Mesothelial cell of epicardium (in vitro differentiated cells): Measurements from ENCODE around the gene ATAD2B. TPM values are rescaled to one million over a fixed set of nuclear protein-coding genes. Genes with fewer than 3 reads are reported as not detected.

Source experiments
- DNase-seq, 2 experiments: peaks; one replicate each; pipeline ENCODE4 v3.0.0; 2021; ENCODE audit warnings: low spot score in 2 of 2; ENCODE audit not compliant: unreplicated experiment in 2 of 2
- H3K27ac Mint-ChIP-seq: 2 replicates; pipeline ENCODE4 v1.8.0; 2021; ENCODE audit warnings: mixed read lengths
- H3K27me3 Mint-ChIP-seq: 2 replicates; pipeline ENCODE4 v1.8.0; 2021; ENCODE audit warnings: low read depth, mixed read lengths
- H3K36me3 Mint-ChIP-seq: 2 replicates; pipeline ENCODE4 v1.8.0; 2021; ENCODE audit warnings: mixed read lengths
- H3K4me1 Mint-ChIP-seq: 2 replicates; pipeline ENCODE4 v1.8.0; 2021; ENCODE audit warnings: mixed read lengths
- H3K4me3 Mint-ChIP-seq: 2 replicates; pipeline ENCODE4 v1.8.0; 2021; ENCODE audit warnings: mild to moderate bottlenecking, moderate library complexity, mixed read lengths
- H3K9me3 Mint-ChIP-seq: 2 replicates; pipeline ENCODE4 v1.8.0; 2021; ENCODE audit warnings: mixed read lengths
- CTCF ChIP-seq: fragments of 200-600 bp; sonication (generic); IDR thresholded peaks from one replicate; pipeline ENCODE4 v1.5.0; 2021; ENCODE audit warnings: antibody characterized with exemption; ENCODE audit not compliant: unreplicated experiment
- total RNA-seq: library from RNA; stranded (reverse); gene quantifications from 3 replicates; pipeline ENCODE4 v1.2.1, GENCODE V29; 2021

ATAD2B gene
- total RNA-seq, 1 donor from 2014 or later, result 35.6 TPM

- peaks cover 14% of the 10 kb centered on the region for H3K9me3 Mint-ChIP-seq
- no peak overlapping the region for H3K27ac Mint-ChIP-seq
- no peaks in the 10 kb centered on the region for H3K27me3 Mint-ChIP-seq
- no peak for TF ChIP-seq CTCF
- no peak for DNase-seq
- H3K36me3 Mint-ChIP-seq, result peaks cover 44% of the 10 kb centered on the region
- H3K4me3 Mint-ChIP-seq, result no peak overlapping the region
- no peaks in the 10 kb centered on the region for H3K4me1 Mint-ChIP-seq
Observed at GRCh38 chr2:23838996-23839395, 87.9 kb downstream of the ATAD2B start.

- no peak for TF ChIP-seq CTCF
- no peaks in the 10 kb centered on the region for H3K27me3 Mint-ChIP-seq
- H3K9me3 Mint-ChIP-seq, result peaks cover 14% of the 10 kb centered on the region
- peaks cover 43% of the 10 kb centered on the region for H3K36me3 Mint-ChIP-seq
- H3K4me1 Mint-ChIP-seq, result no peaks in the 10 kb centered on the region
- H3K4me3 Mint-ChIP-seq, result no peak overlapping the region
- DNase-seq, result no peak
- no peak overlapping the region for H3K27ac Mint-ChIP-seq
Observed at GRCh38 chr2:23838581-23838980, 88.3 kb downstream of the ATAD2B start.

- no peak for DNase-seq
- TF ChIP-seq CTCF, result no peak
- H3K27me3 Mint-ChIP-seq, result no peaks in the 10 kb centered on the region
- peaks cover 37% of the 10 kb centered on the region for H3K36me3 Mint-ChIP-seq
- peaks cover 14% of the 10 kb centered on the region for H3K9me3 Mint-ChIP-seq
- no peak overlapping the region for H3K4me3 Mint-ChIP-seq
- H3K4me1 Mint-ChIP-seq, result no peaks in the 10 kb centered on the region
- H3K27ac Mint-ChIP-seq, result no peak overlapping the region
Observed at GRCh38 chr2:23837871-23838270, 89.1 kb downstream of the ATAD2B start.

GRCh38 chr2:23836971-23837565, 89.9 kb downstream of the ATAD2B start:
- Mint-ChIP-seq H3K27me3 (no peaks in the 10 kb centered on the region), H3K9me3 (peaks cover 14% of the 10 kb centered on the region), H3K27ac (no peak overlapping the region), H3K4me1 (no peaks in the 10 kb centered on the region), H3K4me3 (no peak overlapping the region), H3K36me3 (peaks cover 34% of the 10 kb centered on the region)
- no peak for DNase-seq
- no peak for TF ChIP-seq CTCF

- Mint-ChIP-seq H3K27me3 (no peaks in the 10 kb centered on the region), H3K27ac (no peak overlapping the region), H3K4me1 (no peaks in the 10 kb centered on the region), H3K36me3 (peaks cover 28% of the 10 kb centered on the region), H3K9me3 (peaks cover 14% of the 10 kb centered on the region), H3K4me3 (no peak overlapping the region)
- no peak for TF ChIP-seq CTCF
- no peak for DNase-seq
Observed at GRCh38 chr2:23836505-23836904, 90.4 kb downstream of the ATAD2B start.

GRCh38 chr2:23835988-23836387, 90.9 kb downstream of the ATAD2B start:
- no peak for TF ChIP-seq CTCF
- no peak overlapping the region for H3K4me3 Mint-ChIP-seq
- no peaks in the 10 kb centered on the region for H3K27me3 Mint-ChIP-seq
- H3K27ac Mint-ChIP-seq, result no peak overlapping the region
- DNase-seq, result no peak
- peaks cover 14% of the 10 kb centered on the region for H3K9me3 Mint-ChIP-seq
- H3K4me1 Mint-ChIP-seq, result no peaks in the 10 kb centered on the region
- peaks cover 26% of the 10 kb centered on the region for H3K36me3 Mint-ChIP-seq
